Measurements from ENCODE around the gene CPNE7. TPM values are rescaled to one million over a fixed set of nuclear protein-coding genes. Genes with fewer than 3 reads are reported as not detected.

CPNE7 gene
- total and polyA plus RNA-seq, 4 donors = 0.30 to 0.56 (median 0.47) TPM; not detected in 1

DNA sequence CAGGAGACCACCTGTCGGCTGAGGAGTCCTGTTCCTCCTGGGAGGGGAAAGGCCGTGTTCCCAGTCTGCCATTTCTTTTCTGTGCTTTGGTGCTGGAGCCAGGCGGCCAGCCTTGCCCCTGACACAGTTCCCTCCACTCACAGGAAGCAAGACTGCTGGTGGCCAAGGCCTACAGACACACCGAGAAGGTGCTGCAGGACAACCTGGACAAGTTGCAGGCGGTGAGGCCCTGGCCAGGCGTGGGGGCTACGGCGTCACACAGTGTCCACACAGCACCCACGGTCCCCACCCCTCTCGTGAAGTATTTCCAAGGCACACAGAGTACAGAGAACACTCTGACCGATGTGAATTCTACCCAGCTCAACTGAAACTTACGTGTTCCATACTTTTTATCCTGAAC is 21.2 kb upstream of the CPNE7 start:
- WGBS = 97% methylated on average over 12 of the region's 12 CpGs

More for the DNA sequence above, 21.2 kb upstream of the CPNE7 start:
- Histone ChIP-seq H3K27ac (ENCODE audit: low read depth in 1 of 2, low read length in 2 of 2) (no peak overlapping the region), H3K4me3 (ENCODE audit: low read depth in 1 of 3, low read length in 3 of 3) (no peak overlapping the region), H3K27me3 (ENCODE audit: control insufficient read depth in 4 of 4, insufficient read depth in 4 of 4, low read length in 3 of 4) (no peaks in the 10 kb centered on the region), H3K4me1 (ENCODE audit: control insufficient read depth in 4 of 4, insufficient read depth in 4 of 4, low read length in 3 of 4) (peaks cover 4 to 8% (median 6%) of the 10 kb centered on the region in 4 donors), H3K9me3 (ENCODE audit: control insufficient read depth in 4 of 4, low read length in 3 of 4) (no peaks in the 10 kb centered on the region), H3K36me3 (ENCODE audit: control insufficient read depth in 4 of 4, insufficient read depth in 3 of 4, low read depth in 1 of 4, low read length in 3 of 4) (peaks cover 7 to 53% (median 21%) of the 10 kb centered on the region in 4 donors), H3K9ac (ENCODE audit: low read depth in 1 of 2, low read length in 2 of 2) (no peak overlapping the region)
- no peak for DNase-seq (ENCODE audit: low spot score)
- TF ChIP-seq, protein P1, sequence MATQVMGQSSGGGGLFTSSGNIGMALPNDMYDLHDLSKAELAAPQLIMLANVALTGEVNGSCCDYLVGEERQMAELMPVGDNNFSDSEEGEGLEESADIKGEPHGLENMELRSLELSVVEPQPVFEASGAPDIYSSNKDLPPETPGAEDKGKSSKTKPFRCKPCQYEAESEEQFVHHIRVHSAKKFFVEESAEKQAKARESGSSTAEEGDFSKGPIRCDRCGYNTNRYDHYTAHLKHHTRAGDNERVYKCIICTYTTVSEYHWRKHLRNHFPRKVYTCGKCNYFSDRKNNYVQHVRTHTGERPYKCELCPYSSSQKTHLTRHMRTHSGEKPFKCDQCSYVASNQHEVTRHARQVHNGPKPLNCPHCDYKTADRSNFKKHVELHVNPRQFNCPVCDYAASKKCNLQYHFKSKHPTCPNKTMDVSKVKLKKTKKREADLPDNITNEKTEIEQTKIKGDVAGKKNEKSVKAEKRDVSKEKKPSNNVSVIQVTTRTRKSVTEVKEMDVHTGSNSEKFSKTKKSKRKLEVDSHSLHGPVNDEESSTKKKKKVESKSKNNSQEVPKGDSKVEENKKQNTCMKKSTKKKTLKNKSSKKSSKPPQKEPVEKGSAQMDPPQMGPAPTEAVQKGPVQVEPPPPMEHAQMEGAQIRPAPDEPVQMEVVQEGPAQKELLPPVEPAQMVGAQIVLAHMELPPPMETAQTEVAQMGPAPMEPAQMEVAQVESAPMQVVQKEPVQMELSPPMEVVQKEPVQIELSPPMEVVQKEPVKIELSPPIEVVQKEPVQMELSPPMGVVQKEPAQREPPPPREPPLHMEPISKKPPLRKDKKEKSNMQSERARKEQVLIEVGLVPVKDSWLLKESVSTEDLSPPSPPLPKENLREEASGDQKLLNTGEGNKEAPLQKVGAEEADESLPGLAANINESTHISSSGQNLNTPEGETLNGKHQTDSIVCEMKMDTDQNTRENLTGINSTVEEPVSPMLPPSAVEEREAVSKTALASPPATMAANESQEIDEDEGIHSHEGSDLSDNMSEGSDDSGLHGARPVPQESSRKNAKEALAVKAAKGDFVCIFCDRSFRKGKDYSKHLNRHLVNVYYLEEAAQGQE (IDR thresholded peaks at IDR 0.05) = no peak
- no peak for TF ChIP-seq GABPA (IDR thresholded peaks at IDR 0.05 in 1 of 2, conservative IDR thresholded peaks at IDR 0.05 in 1 of 2)
- TF ChIP-seq, protein P2, sequence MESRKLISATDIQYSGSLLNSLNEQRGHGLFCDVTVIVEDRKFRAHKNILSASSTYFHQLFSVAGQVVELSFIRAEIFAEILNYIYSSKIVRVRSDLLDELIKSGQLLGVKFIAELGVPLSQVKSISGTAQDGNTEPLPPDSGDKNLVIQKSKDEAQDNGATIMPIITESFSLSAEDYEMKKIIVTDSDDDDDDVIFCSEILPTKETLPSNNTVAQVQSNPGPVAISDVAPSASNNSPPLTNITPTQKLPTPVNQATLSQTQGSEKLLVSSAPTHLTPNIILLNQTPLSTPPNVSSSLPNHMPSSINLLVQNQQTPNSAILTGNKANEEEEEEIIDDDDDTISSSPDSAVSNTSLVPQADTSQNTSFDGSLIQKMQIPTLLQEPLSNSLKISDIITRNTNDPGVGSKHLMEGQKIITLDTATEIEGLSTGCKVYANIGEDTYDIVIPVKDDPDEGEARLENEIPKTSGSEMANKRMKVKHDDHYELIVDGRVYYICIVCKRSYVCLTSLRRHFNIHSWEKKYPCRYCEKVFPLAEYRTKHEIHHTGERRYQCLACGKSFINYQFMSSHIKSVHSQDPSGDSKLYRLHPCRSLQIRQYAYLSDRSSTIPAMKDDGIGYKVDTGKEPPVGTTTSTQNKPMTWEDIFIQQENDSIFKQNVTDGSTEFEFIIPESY (IDR thresholded peaks at IDR 0.05) = no peak
- no peak for TF ChIP-seq YY1 (IDR thresholded peaks at IDR 0.05)
- TF ChIP-seq, protein P3, sequence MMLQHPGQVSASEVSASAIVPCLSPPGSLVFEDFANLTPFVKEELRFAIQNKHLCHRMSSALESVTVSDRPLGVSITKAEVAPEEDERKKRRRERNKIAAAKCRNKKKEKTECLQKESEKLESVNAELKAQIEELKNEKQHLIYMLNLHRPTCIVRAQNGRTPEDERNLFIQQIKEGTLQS (IDR thresholded peaks at IDR 0.05) = no peak
- TF ChIP-seq, protein P4, sequence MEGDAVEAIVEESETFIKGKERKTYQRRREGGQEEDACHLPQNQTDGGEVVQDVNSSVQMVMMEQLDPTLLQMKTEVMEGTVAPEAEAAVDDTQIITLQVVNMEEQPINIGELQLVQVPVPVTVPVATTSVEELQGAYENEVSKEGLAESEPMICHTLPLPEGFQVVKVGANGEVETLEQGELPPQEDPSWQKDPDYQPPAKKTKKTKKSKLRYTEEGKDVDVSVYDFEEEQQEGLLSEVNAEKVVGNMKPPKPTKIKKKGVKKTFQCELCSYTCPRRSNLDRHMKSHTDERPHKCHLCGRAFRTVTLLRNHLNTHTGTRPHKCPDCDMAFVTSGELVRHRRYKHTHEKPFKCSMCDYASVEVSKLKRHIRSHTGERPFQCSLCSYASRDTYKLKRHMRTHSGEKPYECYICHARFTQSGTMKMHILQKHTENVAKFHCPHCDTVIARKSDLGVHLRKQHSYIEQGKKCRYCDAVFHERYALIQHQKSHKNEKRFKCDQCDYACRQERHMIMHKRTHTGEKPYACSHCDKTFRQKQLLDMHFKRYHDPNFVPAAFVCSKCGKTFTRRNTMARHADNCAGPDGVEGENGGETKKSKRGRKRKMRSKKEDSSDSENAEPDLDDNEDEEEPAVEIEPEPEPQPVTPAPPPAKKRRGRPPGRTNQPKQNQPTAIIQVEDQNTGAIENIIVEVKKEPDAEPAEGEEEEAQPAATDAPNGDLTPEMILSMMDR (IDR thresholded peaks at IDR 0.05; ENCODE audit: low read depth, low read length, missing input control) = no peak
- TF ChIP-seq, protein P5, sequence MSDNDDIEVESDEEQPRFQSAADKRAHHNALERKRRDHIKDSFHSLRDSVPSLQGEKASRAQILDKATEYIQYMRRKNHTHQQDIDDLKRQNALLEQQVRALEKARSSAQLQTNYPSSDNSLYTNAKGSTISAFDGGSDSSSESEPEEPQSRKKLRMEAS (IDR thresholded peaks at IDR 0.05) = no peak
- no peak for TF ChIP-seq EGR1 (IDR thresholded peaks at IDR 0.05; ENCODE audit: low read depth in 2 of 2)
- no peak for TF ChIP-seq HNF4A (conservative IDR thresholded peaks at IDR 0.05)
- no peak for TF ChIP-seq NR2F2 (IDR thresholded peaks at IDR 0.05)
- TF ChIP-seq RXRA (IDR thresholded peaks at IDR 0.05) = no peak
- no peak for TF ChIP-seq HNF4G (IDR thresholded peaks at IDR 0.05)
- no peak for TF ChIP-seq SP1 (IDR thresholded peaks at IDR 0.05)
- no peak for TF ChIP-seq TAF1 (conservative IDR thresholded peaks at IDR 0.05)
- TF ChIP-seq RAD21 (IDR thresholded peaks at IDR 0.05) = no peak
- TF ChIP-seq FOXA2 (IDR thresholded peaks at IDR 0.05) = no peak
- TF ChIP-seq FOXA1 (IDR thresholded peaks at IDR 0.05) = no peak
- no peak for TF ChIP-seq JUND (IDR thresholded peaks at IDR 0.05)
